Measurements from ENCODE around the gene GAB1.

Gene GAB1

DNA sequence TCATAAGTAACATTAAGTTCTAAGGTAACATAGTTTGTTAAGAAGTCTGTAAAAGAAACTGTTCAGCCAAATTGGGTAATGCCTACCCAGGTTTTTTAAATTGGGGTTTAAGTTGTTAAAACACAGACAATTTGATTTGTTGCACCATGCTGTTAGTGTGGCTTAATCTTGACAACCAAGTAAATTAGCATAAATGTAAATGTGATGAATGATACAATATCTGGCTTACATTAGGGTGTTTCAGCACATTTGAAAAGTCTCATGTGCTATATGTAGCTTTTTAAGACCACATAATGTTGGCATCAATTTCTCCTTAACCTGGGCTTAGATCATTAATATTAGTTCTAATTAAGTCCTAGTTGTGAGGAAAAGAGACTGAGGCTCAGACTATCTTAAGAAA, 104.4 kb downstream of the GAB1 start:
- no peak overlapping the region for H3K4me2 ChIP-seq (ENCODE audit: low read length)
- H2AK5ac ChIP-seq (ENCODE audit: low read length), result no peak overlapping the region
- peaks cover 6 to 13% of the 10 kb centered on the region in 2 experiments for H3K36me3 ChIP-seq (ENCODE audit: control insufficient read depth in 1 of 2, insufficient read depth in 2 of 2, low read length in 2 of 2)
- H2BK12ac ChIP-seq (ENCODE audit: low read length), result no peak overlapping the region
- H3K18ac ChIP-seq (ENCODE audit: low read length), result no peak overlapping the region
- DNase-seq, result no peak
- no peak overlapping the region for H4K91ac ChIP-seq (ENCODE audit: low read depth, low read length)
- H3K4ac ChIP-seq (ENCODE audit: low read depth, low read length), result no peak overlapping the region
- H4K12ac ChIP-seq (ENCODE audit: low read depth, low read length), result no peak overlapping the region
- no peak overlapping the region for H3K9ac ChIP-seq (ENCODE audit: low read length)
- no peak overlapping the region for H4K8ac ChIP-seq (ENCODE audit: low read depth, low read length)
- H2BK120ac ChIP-seq (ENCODE audit: insufficient read depth, low read length, poor library complexity), result no peak overlapping the region
- H2BK5ac ChIP-seq (ENCODE audit: low read depth, low read length, poor library complexity), result no peak overlapping the region
- no peak overlapping the region for H3K23ac ChIP-seq (ENCODE audit: low read length)
- H3K79me2 ChIP-seq (ENCODE audit: control insufficient read depth, insufficient read depth, low read length, poor library complexity), result no peaks in the 10 kb centered on the region
- H3K79me1 ChIP-seq (ENCODE audit: low read length), result no peaks in the 10 kb centered on the region
- no peak overlapping the region for H2AFZ ChIP-seq (ENCODE audit: insufficient read depth, low read length, poor library complexity)
- H3K14ac ChIP-seq (ENCODE audit: low read length), result no peak overlapping the region
- H3K4me3 ChIP-seq (ENCODE audit: low read depth, low read length), result no peak overlapping the region
- H3K9me3 ChIP-seq (ENCODE audit: insufficient read depth, low read depth, low read length), result no peaks in the 10 kb centered on the region
- H3K27ac ChIP-seq (ENCODE audit: low read depth, low read length), result no peak overlapping the region
- no peaks in the 10 kb centered on the region for H3K27me3 ChIP-seq (ENCODE audit: insufficient read depth, low read length)
- peaks cover 0 to 2% of the 10 kb centered on the region in 2 experiments for H3K4me1 ChIP-seq (ENCODE audit: control insufficient read depth in 1 of 2, insufficient read depth in 2 of 2, low read length in 2 of 2)

- Histone ChIP-seq H4K12ac (ENCODE audit: low read depth, low read length) (no peak overlapping the region), H3K79me1 (ENCODE audit: low read length) (no peaks in the 10 kb centered on the region), H3K14ac (ENCODE audit: low read length) (no peak overlapping the region), H3K23ac (ENCODE audit: low read length) (no peak overlapping the region), H2BK120ac (ENCODE audit: insufficient read depth, low read length, poor library complexity) (no peak overlapping the region), H4K8ac (ENCODE audit: low read depth, low read length) (no peak overlapping the region), H3K9ac (ENCODE audit: low read length) (no peak overlapping the region), H3K27me3 (ENCODE audit: insufficient read depth, low read length) (no peaks in the 10 kb centered on the region), H2AFZ (ENCODE audit: insufficient read depth, low read length, poor library complexity) (no peak overlapping the region), H3K4me3 (ENCODE audit: low read depth, low read length) (no peak overlapping the region), H3K36me3 (ENCODE audit: control insufficient read depth in 1 of 2, insufficient read depth in 2 of 2, low read length in 2 of 2) (peaks cover 6 to 13% of the 10 kb centered on the region in 2 experiments), H3K79me2 (ENCODE audit: control insufficient read depth, insufficient read depth, low read length, poor library complexity) (no peaks in the 10 kb centered on the region), H3K4me1 (ENCODE audit: control insufficient read depth in 1 of 2, insufficient read depth in 2 of 2, low read length in 2 of 2) (peaks cover 0 to 2% of the 10 kb centered on the region in 2 experiments), H2BK12ac (ENCODE audit: low read length) (no peak overlapping the region), H3K9me3 (ENCODE audit: insufficient read depth, low read depth, low read length) (no peaks in the 10 kb centered on the region), H3K27ac (ENCODE audit: low read depth, low read length) (no peak overlapping the region), H3K18ac (ENCODE audit: low read length) (no peak overlapping the region), H3K4ac (ENCODE audit: low read depth, low read length) (no peak overlapping the region), H2AK5ac (ENCODE audit: low read length) (no peak overlapping the region), H4K91ac (ENCODE audit: low read depth, low read length) (no peak overlapping the region), H3K4me2 (ENCODE audit: low read length) (no peak overlapping the region), H2BK5ac (ENCODE audit: low read depth, low read length, poor library complexity) (no peak overlapping the region)
- DNase-seq, result no peak
- WGBS (ENCODE audit: extremely low coverage, insufficient coverage, insufficient read length), result no CpG with 5 or more reads among the region's 4 CpGs
These were observed 105.0 kb downstream of the GAB1 start for GRCh38 chr4:143441678-143442077.

GRCh38 chr4:143443728-143444127, 107.1 kb downstream of the GAB1 start:
- H3K4me2 ChIP-seq (ENCODE audit: low read length), result no peak overlapping the region
- no peak overlapping the region for H3K14ac ChIP-seq (ENCODE audit: low read length)
- H3K4me3 ChIP-seq (ENCODE audit: low read depth, low read length), result no peak overlapping the region
- H2BK120ac ChIP-seq (ENCODE audit: insufficient read depth, low read length, poor library complexity), result no peak overlapping the region
- H3K36me3 ChIP-seq (ENCODE audit: control insufficient read depth in 1 of 2, insufficient read depth in 2 of 2, low read length in 2 of 2), result peaks cover 3 to 6% of the 10 kb centered on the region in 2 experiments
- no CpG with 5 or more reads among the region's 1 CpG for WGBS (ENCODE audit: extremely low coverage, insufficient coverage, insufficient read length)
- H4K12ac ChIP-seq (ENCODE audit: low read depth, low read length), result no peak overlapping the region
- no peak overlapping the region for H2BK5ac ChIP-seq (ENCODE audit: low read depth, low read length, poor library complexity)
- no peak overlapping the region for H3K4ac ChIP-seq (ENCODE audit: low read depth, low read length)
- no peak overlapping the region for H3K27ac ChIP-seq (ENCODE audit: low read depth, low read length)
- no peak overlapping the region for H4K91ac ChIP-seq (ENCODE audit: low read depth, low read length)
- no peaks in the 10 kb centered on the region for H3K79me1 ChIP-seq (ENCODE audit: low read length)
- H3K9me3 ChIP-seq (ENCODE audit: insufficient read depth, low read depth, low read length), result no peaks in the 10 kb centered on the region
- H2BK12ac ChIP-seq (ENCODE audit: low read length), result no peak overlapping the region
- DNase-seq, result no peak
- no peaks in the 10 kb centered on the region for H3K27me3 ChIP-seq (ENCODE audit: insufficient read depth, low read length)
- H3K79me2 ChIP-seq (ENCODE audit: control insufficient read depth, insufficient read depth, low read length, poor library complexity), result no peaks in the 10 kb centered on the region
- no peak overlapping the region for H2AFZ ChIP-seq (ENCODE audit: insufficient read depth, low read length, poor library complexity)
- no peak overlapping the region for H3K9ac ChIP-seq (ENCODE audit: low read length)
- no peak overlapping the region for H2AK5ac ChIP-seq (ENCODE audit: low read length)
- H3K18ac ChIP-seq (ENCODE audit: low read length), result no peak overlapping the region
- peaks cover 0 to under 1% of the 10 kb centered on the region in 2 experiments for H3K4me1 ChIP-seq (ENCODE audit: control insufficient read depth in 1 of 2, insufficient read depth in 2 of 2, low read length in 2 of 2)
- no peak overlapping the region for H3K23ac ChIP-seq (ENCODE audit: low read length)
- no peak overlapping the region for H4K8ac ChIP-seq (ENCODE audit: low read depth, low read length)

DNA sequence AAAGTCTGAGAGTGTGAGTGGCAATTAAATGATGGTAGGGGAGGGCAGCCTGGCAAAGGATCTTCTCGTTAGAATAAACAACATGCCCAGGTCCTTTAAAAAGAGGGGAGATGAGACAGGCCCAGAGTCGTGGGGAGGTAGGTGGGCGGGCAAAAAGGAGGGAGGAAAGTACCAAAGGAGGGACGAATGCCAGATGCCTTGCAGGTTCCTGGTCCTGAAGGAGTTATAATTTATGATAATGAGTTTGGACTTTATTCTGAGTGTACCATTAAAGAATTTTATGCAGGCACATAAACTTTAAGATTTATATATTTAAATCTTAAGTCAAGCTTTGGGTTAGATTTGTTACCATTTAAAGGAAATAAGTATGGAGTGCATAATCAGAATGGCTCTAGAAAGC, 114.5 kb downstream of the GAB1 start:
- Histone ChIP-seq H3K4me3 (ENCODE audit: low read depth, low read length) (no peak overlapping the region), H3K79me2 (ENCODE audit: control insufficient read depth, insufficient read depth, low read length, poor library complexity) (no peaks in the 10 kb centered on the region), H3K27me3 (ENCODE audit: insufficient read depth, low read length) (no peaks in the 10 kb centered on the region), H2AK5ac (ENCODE audit: low read length) (no peak overlapping the region), H2AFZ (ENCODE audit: insufficient read depth, low read length, poor library complexity) (no peak overlapping the region), H2BK5ac (ENCODE audit: low read depth, low read length, poor library complexity) (no peak overlapping the region), H3K4ac (ENCODE audit: low read depth, low read length) (no peak overlapping the region), H3K4me2 (ENCODE audit: low read length) (no peak overlapping the region), H4K8ac (ENCODE audit: low read depth, low read length) (no peak overlapping the region), H3K23ac (ENCODE audit: low read length) (no peak overlapping the region), H3K14ac (ENCODE audit: low read length) (no peak overlapping the region), H2BK12ac (ENCODE audit: low read length) (no peak overlapping the region), H3K4me1 (ENCODE audit: control insufficient read depth in 1 of 2, insufficient read depth in 2 of 2, low read length in 2 of 2) (no peaks in the 10 kb centered on the region), H3K27ac (ENCODE audit: low read depth, low read length) (no peak overlapping the region), H3K9me3 (ENCODE audit: insufficient read depth, low read depth, low read length) (no peaks in the 10 kb centered on the region), H4K91ac (ENCODE audit: low read depth, low read length) (no peak overlapping the region), H4K12ac (ENCODE audit: low read depth, low read length) (no peak overlapping the region), H2BK120ac (ENCODE audit: insufficient read depth, low read length, poor library complexity) (no peak overlapping the region), H3K9ac (ENCODE audit: low read length) (no peak overlapping the region), H3K36me3 (ENCODE audit: control insufficient read depth in 1 of 2, insufficient read depth in 2 of 2, low read length in 2 of 2) (peaks cover 0 to 2% of the 10 kb centered on the region in 2 experiments), H3K79me1 (ENCODE audit: low read length) (no peaks in the 10 kb centered on the region), H3K18ac (ENCODE audit: low read length) (no peak overlapping the region)
- WGBS (ENCODE audit: extremely low coverage, insufficient coverage, insufficient read length), result no CpG with 5 or more reads among the region's 4 CpGs
- DNase-seq, result no peak
